Measurements from ENCODE around the gene BST2. TPM values are rescaled to one million over a fixed set of nuclear protein-coding genes. Genes with fewer than 3 reads are reported as not detected.

Gene BST2
- total and polyA plus RNA-seq, 9 of the 15 experiments (the other 6 are each of a cell fraction or from before 2014, with no cell fraction given): 11.2 to 232 (median 151) TPM

- TF ChIP-seq FOXJ2 (tag; IDR thresholded peaks at IDR 0.05) (no peak), RREB1 (CRISPR knock-in tag; IDR thresholded peaks at IDR 0.05) (no peak), RBM22 (IDR thresholded peaks at IDR 0.05; ENCODE audit: low read depth, low read length, poor library complexity, severe bottlenecking) (no peak), HDAC3 (IDR thresholded peaks at IDR 0.05; ENCODE audit: borderline replicate concordance, partially characterized antibody) (no peak), ZNF830 (CRISPR knock-in tag; IDR thresholded peaks at IDR 0.05) (peak; percentile 79; the same call in 1 of the 2 replicates), ZNF583 (CRISPR knock-in tag; IDR thresholded peaks at IDR 0.05) (no peak), E2F8 (IDR thresholded peaks at IDR 0.05; ENCODE audit: low read depth, partially characterized antibody) (peak; percentile 76), NFYB (IDR thresholded peaks at IDR 0.05; ENCODE audit: extremely low read depth, insufficient read length) (no peak), HOXB6 (CRISPR knock-in tag; IDR thresholded peaks at IDR 0.05; ENCODE audit: borderline replicate concordance) (no peak), SIRT6 (IDR thresholded peaks at IDR 0.05; ENCODE audit: low read depth, low read length) (no peak), GATAD2A (IDR thresholded peaks at IDR 0.05) (peak; percentile 95), ZNF174 (CRISPR knock-in tag; IDR thresholded peaks at IDR 0.05) (no peak), LARP7 (IDR thresholded peaks at IDR 0.05) (no peak), TRIM24 (IDR thresholded peaks at IDR 0.05) (no peak; a peak in 1 of 4 replicates), SRSF1 (IDR thresholded peaks at IDR 0.05; ENCODE audit: low read depth, low read length) (no peak), ZNF140 (CRISPR knock-in tag; IDR thresholded peaks at IDR 0.05) (no peak), ZMIZ1 (IDR thresholded peaks at IDR 0.05; ENCODE audit: low read depth in 2 of 2, low read length in 2 of 2) (no peak), TCFL5 (CRISPR knock-in tag; conservative IDR thresholded peaks at IDR 0.05) (no peak)
Observed at GRCh38 chr19:17394891-17395415, 10.5 kb downstream of the BST2 start (continued).
